GM12878 (cell line): ENCODE results near the gene PTCRA. TPM values are rescaled to one million over a fixed set of nuclear protein-coding genes. Genes with fewer than 3 reads are reported as not detected.

Experiments
- ATAC-seq: fragments of 200-7000 bp; cut with Tn5 transposase; 3 replicates; pipeline ENCODE4 v1.9.1; 2020; ENCODE audit warnings: mild to moderate bottlenecking, moderate library complexity
- BruUV-seq: library from RNA; stranded (reverse); fragments of 400-500 nt; replicated peaks from 2 replicates; lab custom pipeline; 2021; lab: Mats Ljungman, UMichigan
- CTCF ChIA-PET: fragments of 300-600 bp; sonication (Branson Sonifier 250); formaldehyde crosslinking; extraction: SDS; loops from one replicate; lab custom pipeline; 2021; ENCODE audit warnings: inconsistent platforms; lab: Yijun Ruan, JAX
- POLR2A ChIA-PET: fragments of 350-600 bp; formaldehyde crosslinking; extraction: SDS; loops from one replicate; lab custom pipeline; 2021; ENCODE audit warnings: inconsistent platforms; lab: Charles Lee
- RAD21 ChIA-PET: fragments of 300-600 bp; sonication (Branson Sonifier 250); formaldehyde crosslinking; loops from one replicate; lab custom pipeline; 2023; ENCODE audit warnings: antibody characterized with exemption; ENCODE audit not compliant: unreplicated experiment; lab: Charles Lee
- SMC1A ChIA-PET: fragments of 300-600 bp; sonication (Branson Sonifier 250); formaldehyde crosslinking; loops from one replicate; lab custom pipeline; 2023; ENCODE audit not compliant: unreplicated experiment, uncharacterized antibody; lab: Charles Lee
- DNase-seq: peaks from one replicate; pipeline ENCODE4 v3.0.0-alpha.2; 2011; ENCODE audit warnings: low read depth, low spot score
- FAIRE-seq: peaks from 3 replicates; lab custom pipeline; 2011; peaks lifted over from hg19 to GRCh38; lab: Jason Lieb, UNC
- H2AFZ ChIP-seq: 2 replicates; pipeline ENCODE4 v1.6.0; 2011; ENCODE audit warnings: low read depth, low read length, control low read depth; ENCODE audit not compliant: control insufficient read depth
- H3K27ac ChIP-seq: 2 replicates; pipeline ENCODE4 v1.5.1; 2011; ENCODE audit warnings: control low read depth; ENCODE audit not compliant: control insufficient read depth, insufficient read depth
- H3K27me3 ChIP-seq, 2 experiments: replicated peaks in 1 of 2; 2 replicates each; pipeline versions ENCODE4 v1.6.0 to v1.6.1; 2011; ENCODE audit warnings: low read length in 1 of 2; ENCODE audit not compliant: control insufficient read depth in 2 of 2, insufficient read depth in 2 of 2
- H3K36me3 ChIP-seq, 2 experiments: 2 replicates each; pipeline ENCODE4 v1.5.1; 2011; ENCODE audit warnings: low read length in 1 of 2; ENCODE audit not compliant: control insufficient read depth in 2 of 2, insufficient read depth in 2 of 2
- H3K4me1 ChIP-seq: 2 replicates; pipeline ENCODE4 v1.6.1; 2011; ENCODE audit warnings: mild to moderate bottlenecking, low read length, moderate library complexity, mixed read lengths; ENCODE audit not compliant: control insufficient read depth, insufficient read depth
- H3K4me2 ChIP-seq: 2 replicates; pipeline ENCODE4 v1.6.0; 2011; ENCODE audit warnings: control low read depth; ENCODE audit not compliant: control insufficient read depth, insufficient read depth
- H3K4me3 ChIP-seq: fragments of 200-600 bp; sonication (generic); 2 replicates; pipeline ENCODE4 v1.5.1; 2016
- H3K79me2 ChIP-seq: 2 replicates; pipeline ENCODE4 v1.6.0; 2011; ENCODE audit warnings: low read length; ENCODE audit not compliant: control insufficient read depth, insufficient read depth
- H3K9ac ChIP-seq: 2 replicates; pipeline ENCODE4 v1.8.0; 2011; ENCODE audit warnings: low read length, control low read depth, mixed read lengths; ENCODE audit not compliant: control insufficient read depth, insufficient read depth
- H3K9me3 ChIP-seq: replicated peaks from 3 replicates; pipeline ENCODE4 v1.5.1; 2011; ENCODE audit warnings: mild to moderate bottlenecking, low read length; ENCODE audit not compliant: control insufficient read depth, insufficient read depth
- H4K20me1 ChIP-seq: 2 replicates; pipeline ENCODE4 v1.6.0; 2011; ENCODE audit not compliant: control insufficient read depth, insufficient read depth
- BRCA1 ChIP-seq: IDR thresholded peaks from 2 replicates; pipeline ENCODE4 v1.6.1; 2011; ENCODE audit warnings: low read depth, low read length, improper control_type of control experiment
- CHD2 ChIP-seq: IDR thresholded peaks from 2 replicates; pipeline ENCODE4 v1.6.1; 2011; ENCODE audit warnings: low read depth, low read length, improper control_type of control experiment, borderline replicate concordance
- CHD4 ChIP-seq: fragments of 200-600 bp; sonication (generic); IDR thresholded peaks from 2 replicates; pipeline ENCODE4 v1.6.1; 2016; ENCODE audit warnings: mild to moderate bottlenecking
- FOS ChIP-seq: IDR thresholded peaks from 3 replicates; pipeline ENCODE4 v1.6.1; 2011; ENCODE audit warnings: borderline replicate concordance; ENCODE audit not compliant: insufficient read length; ENCODE audit errors: extremely low read depth
- GABPA ChIP-seq: IDR thresholded peaks from 2 replicates; pipeline ENCODE4 v1.6.1; 2014; ENCODE audit warnings: antibody characterized with exemption, low read depth, mild to moderate bottlenecking, inconsistent platforms
- GATAD2B ChIP-seq: fragments of 450-650 bp; conservative IDR thresholded peaks from 2 replicates; pipeline ENCODE4 v1.6.1; 2017; ENCODE audit warnings: low read depth, mild to moderate bottlenecking, moderate library complexity
- HDAC6 ChIP-seq: fragments of 200-600 bp; sonication (generic); IDR thresholded peaks from one replicate; pipeline ENCODE4 v1.8.0; 2017; ENCODE audit warnings: antibody characterized with exemption; ENCODE audit not compliant: unreplicated experiment
- PML ChIP-seq: IDR thresholded peaks from 2 replicates; pipeline ENCODE4 v1.6.1; 2012; ENCODE audit warnings: low read length, inconsistent platforms
- POLR2A ChIP-seq: IDR thresholded peaks from 2 replicates; pipeline ENCODE4 v1.6.1; 2011; ENCODE audit warnings: low read depth, mild to moderate bottlenecking, low read length
- SIX5 ChIP-seq: IDR thresholded peaks from 2 replicates; pipeline ENCODE4 v1.6.1; 2011; ENCODE audit warnings: mild to moderate bottlenecking, low read depth, low read length, moderate library complexity; ENCODE audit not compliant: severe bottlenecking
- ZNF207 ChIP-seq: fragments of 450-650 bp; IDR thresholded peaks from 2 replicates; pipeline ENCODE4 v1.6.1; 2014; ENCODE audit warnings: antibody characterized with exemption, mild to moderate bottlenecking, borderline replicate concordance
- WGBS: methylation state at CpG from one replicate; pipeline ENCODE4 v1.1.6; 2016; ENCODE audit warnings: low lambda C conversion rate; ENCODE audit not compliant: insufficient replicate concordance, insufficient coverage; ENCODE audit errors: missing lambda C conversion rate; 5-methylcytosine and 5-hydroxymethylcytosine counted together
- in situ Hi-C: fragments of 300-500 bp; cut with MboI; formaldehyde crosslinking; loops from 9 replicates; pipeline ENCODE4 v1.14.3; 2018; ENCODE audit warnings: mixed read lengths
- intact Hi-C: fragments of 100-400 bp; cut with micrococcal nuclease; formaldehyde crosslinking; loops from one replicate; pipeline ENCODE4 v1.14.2; 2022; ENCODE audit not compliant: unreplicated experiment
- polyA plus RNA-seq, 11 experiments: library from polyadenylated mRNA; depleted of rRNA in 4 of 11; unstranded in 6 of 11; stranded (reverse) in 5 of 11; fragments of >200 nt; fragmentation: Nextera tagmentation in 4 of 11; fragmentation: Illumina TruSeq in 1 of 11; extraction: Ambion mirVana in 4 of 11; extraction: Trizol in 1 of 11; gene quantifications; 1 replicate in 1 of 11; 2 replicates in 10 of 11; pipeline versions ENCODE4 v1.2.1 to v1.2.3, GENCODE V29; 2011 to 2016; ENCODE audit warnings: inconsistent platforms in 2 of 11, missing spikeins in 2 of 11, low read depth in 1 of 11
- total RNA-seq, 4 experiments: library from RNA; depleted of rRNA in 3 of 4; stranded (reverse); fragments of >200 nt in 3 of 4; fragmentation: Illumina TruSeq in 1 of 4; extraction: Trizol in 1 of 4; gene quantifications; 2 replicates each; pipeline versions ENCODE4 v1.2.1 to v1.2.3, GENCODE V29; 2013 to 2021
- TF ChIP-seq, protein P1 (sequence below): fragments of 450-650 bp; IDR thresholded peaks from 2 replicates; pipeline ENCODE4 v1.6.1; 2018; ENCODE audit warnings: borderline replicate concordance, mild to moderate bottlenecking; ENCODE audit not compliant: partially characterized antibody
- TF ChIP-seq, protein P2 (sequence below): fragments of 450-650 bp; IDR thresholded peaks from 2 replicates; pipeline ENCODE4 v1.6.1; 2017; ENCODE audit warnings: low read depth, mild to moderate bottlenecking, moderate library complexity
- TF ChIP-seq, protein P3 (sequence below): IDR thresholded peaks from 2 replicates; pipeline ENCODE4 v1.6.1; 2011; ENCODE audit warnings: mild to moderate bottlenecking, low read depth, low read length, moderate library complexity; ENCODE audit not compliant: insufficient replicate concordance
- TF ChIP-seq, protein P4 (sequence below): IDR thresholded peaks from 2 replicates; pipeline ENCODE4 v1.6.1; 2012; ENCODE audit warnings: low read depth, low read length, improper control_type of control experiment

The PTCRA gene
- total and polyA plus RNA-seq, 10 of the 15 experiments (the other 5 are each of a cell fraction or from before 2014, with no cell fraction given): 0.10 to 1.1 (median 0.19) TPM; not detected in 4

DNA sequence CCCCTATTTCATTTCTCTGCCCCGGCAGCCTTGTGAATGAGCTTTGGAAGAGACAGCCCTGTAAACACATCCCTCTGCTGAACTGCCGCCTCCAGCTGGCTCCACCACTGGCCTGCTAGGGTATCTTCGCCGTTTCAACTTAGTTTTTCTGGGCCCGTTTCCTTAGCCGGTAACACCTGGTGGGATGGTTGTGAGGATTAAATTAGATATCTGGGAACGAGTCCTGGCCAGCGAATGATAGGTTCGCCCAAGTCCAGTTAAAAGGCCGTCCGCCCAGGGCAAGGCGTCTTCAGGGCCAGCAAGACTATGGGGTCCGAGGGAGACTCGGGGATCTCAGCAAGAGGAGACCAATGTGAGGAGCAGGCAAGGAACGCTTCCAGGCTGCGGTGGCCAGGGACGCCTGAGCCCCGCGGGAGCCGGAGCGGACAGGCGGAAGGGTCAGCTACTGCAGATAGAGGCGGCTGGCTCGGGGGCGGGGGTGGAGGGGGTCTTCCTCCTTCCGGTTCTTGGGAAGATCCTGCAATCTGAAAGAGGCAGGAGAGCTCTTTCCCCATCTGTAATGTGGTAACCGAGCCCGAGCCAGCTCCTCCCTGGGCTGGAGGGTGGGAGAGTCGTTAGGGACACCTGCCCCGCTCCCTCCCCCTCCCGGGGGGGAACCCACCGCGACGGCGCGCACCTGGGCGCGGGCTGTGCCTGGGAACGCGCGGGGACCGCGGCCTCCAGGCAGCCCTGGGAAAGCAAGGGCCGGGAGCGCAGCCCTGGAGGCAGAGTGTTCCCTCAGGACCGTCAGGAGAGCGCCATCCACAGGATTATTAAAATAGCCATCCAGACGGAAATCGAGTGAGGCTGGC is 4.5 kb upstream of the PTCRA start:
- Histone ChIP-seq H3K36me3 (no peaks in the 10 kb centered on the region), H4K20me1 (no peaks in the 10 kb centered on the region), H3K9me3 (no peaks in the 10 kb centered on the region), H3K4me3 (no peak overlapping the region), H3K27me3 (no peaks in the 10 kb centered on the region), H3K4me2 (no peak overlapping the region), H3K9ac (no peak overlapping the region), H2AFZ (no peak overlapping the region), H3K79me2 (no peaks in the 10 kb centered on the region), H3K4me1 (peaks cover 6% of the 10 kb centered on the region), H3K27ac (no peak overlapping the region)
- 61% methylated on average over 48 of the region's 49 CpGs for WGBS
- ChIA-PET CTCF (interaction anchor here (0.6 to 2.9 kb wide), 3 partner anchors 9 to 240 kb away, joined by 3 to 8 read pairs (median 4); no protein-coding TSS in a partner anchor), RAD21 (interaction anchor here (0.7 kb wide), 1 partner anchor 223 kb away, joined by 3 read pairs; no protein-coding TSS in a partner anchor), POLR2A (interaction anchor here (0.7 kb wide), 1 partner anchor 232 kb away, joined by 6 read pairs; no protein-coding TSS in a partner anchor), SMC1A (interaction anchor here (1.1 kb wide), 1 partner anchor 232 kb away, joined by 4 read pairs; no protein-coding TSS in a partner anchor)
- in situ Hi-C loops (no loop called here), intact Hi-C loops (no loop called here)
- DNase-seq: no peak
- ATAC-seq: no peak
- no peak for FAIRE-seq
- TF ChIP-seq GATAD2B: no peak
- TF ChIP-seq, protein P1, sequence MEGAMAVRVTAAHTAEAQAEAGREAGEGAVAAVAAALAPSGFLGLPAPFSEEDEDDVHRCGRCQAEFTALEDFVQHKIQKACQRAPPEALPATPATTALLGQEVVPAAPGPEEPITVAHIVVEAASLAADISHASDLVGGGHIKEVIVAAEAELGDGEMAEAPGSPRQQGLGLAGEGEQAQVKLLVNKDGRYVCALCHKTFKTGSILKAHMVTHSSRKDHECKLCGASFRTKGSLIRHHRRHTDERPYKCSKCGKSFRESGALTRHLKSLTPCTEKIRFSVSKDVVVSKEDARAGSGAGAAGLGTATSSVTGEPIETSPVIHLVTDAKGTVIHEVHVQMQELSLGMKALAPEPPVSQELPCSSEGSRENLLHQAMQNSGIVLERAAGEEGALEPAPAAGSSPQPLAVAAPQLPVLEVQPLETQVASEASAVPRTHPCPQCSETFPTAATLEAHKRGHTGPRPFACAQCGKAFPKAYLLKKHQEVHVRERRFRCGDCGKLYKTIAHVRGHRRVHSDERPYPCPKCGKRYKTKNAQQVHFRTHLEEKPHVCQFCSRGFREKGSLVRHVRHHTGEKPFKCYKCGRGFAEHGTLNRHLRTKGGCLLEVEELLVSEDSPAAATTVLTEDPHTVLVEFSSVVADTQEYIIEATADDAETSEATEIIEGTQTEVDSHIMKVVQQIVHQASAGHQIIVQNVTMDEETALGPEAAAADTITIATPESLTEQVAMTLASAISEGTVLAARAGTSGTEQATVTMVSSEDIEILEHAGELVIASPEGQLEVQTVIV: no peak
- no peak for TF ChIP-seq SIX5
- no peak for TF ChIP-seq POLR2A
- TF ChIP-seq FOS: no peak
- no peak for TF ChIP-seq CHD4
- TF ChIP-seq BRCA1: no peak
- TF ChIP-seq, protein P2, sequence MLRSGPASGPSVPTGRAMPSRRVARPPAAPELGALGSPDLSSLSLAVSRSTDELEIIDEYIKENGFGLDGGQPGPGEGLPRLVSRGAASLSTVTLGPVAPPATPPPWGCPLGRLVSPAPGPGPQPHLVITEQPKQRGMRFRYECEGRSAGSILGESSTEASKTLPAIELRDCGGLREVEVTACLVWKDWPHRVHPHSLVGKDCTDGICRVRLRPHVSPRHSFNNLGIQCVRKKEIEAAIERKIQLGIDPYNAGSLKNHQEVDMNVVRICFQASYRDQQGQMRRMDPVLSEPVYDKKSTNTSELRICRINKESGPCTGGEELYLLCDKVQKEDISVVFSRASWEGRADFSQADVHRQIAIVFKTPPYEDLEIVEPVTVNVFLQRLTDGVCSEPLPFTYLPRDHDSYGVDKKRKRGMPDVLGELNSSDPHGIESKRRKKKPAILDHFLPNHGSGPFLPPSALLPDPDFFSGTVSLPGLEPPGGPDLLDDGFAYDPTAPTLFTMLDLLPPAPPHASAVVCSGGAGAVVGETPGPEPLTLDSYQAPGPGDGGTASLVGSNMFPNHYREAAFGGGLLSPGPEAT: no peak
- TF ChIP-seq ZNF207: no peak
- TF ChIP-seq, protein P3, sequence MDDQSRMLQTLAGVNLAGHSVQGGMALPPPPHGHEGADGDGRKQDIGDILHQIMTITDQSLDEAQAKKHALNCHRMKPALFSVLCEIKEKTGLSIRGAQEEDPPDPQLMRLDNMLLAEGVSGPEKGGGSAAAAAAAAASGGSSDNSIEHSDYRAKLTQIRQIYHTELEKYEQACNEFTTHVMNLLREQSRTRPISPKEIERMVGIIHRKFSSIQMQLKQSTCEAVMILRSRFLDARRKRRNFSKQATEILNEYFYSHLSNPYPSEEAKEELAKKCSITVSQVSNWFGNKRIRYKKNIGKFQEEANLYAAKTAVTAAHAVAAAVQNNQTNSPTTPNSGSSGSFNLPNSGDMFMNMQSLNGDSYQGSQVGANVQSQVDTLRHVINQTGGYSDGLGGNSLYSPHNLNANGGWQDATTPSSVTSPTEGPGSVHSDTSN: no peak
- TF ChIP-seq PML: no peak
- no peak for TF ChIP-seq GABPA
- TF ChIP-seq HDAC6: no peak
- TF ChIP-seq, protein P4, sequence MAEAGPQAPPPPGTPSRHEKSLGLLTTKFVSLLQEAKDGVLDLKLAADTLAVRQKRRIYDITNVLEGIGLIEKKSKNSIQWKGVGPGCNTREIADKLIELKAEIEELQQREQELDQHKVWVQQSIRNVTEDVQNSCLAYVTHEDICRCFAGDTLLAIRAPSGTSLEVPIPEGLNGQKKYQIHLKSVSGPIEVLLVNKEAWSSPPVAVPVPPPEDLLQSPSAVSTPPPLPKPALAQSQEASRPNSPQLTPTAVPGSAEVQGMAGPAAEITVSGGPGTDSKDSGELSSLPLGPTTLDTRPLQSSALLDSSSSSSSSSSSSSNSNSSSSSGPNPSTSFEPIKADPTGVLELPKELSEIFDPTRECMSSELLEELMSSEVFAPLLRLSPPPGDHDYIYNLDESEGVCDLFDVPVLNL: no peak
- no peak for TF ChIP-seq CHD2
- no TSS peak for BruUV-seq
